ENCODE measurements around the gene MTHFSD.

Gene MTHFSD

GRCh38 chr16:86527366-86527765, 27.7 kb downstream of the MTHFSD start:
- no peak for DNase-seq (ENCODE audit: low read depth, low spot score)
- no peak for TF ChIP-seq CTCF (IDR thresholded peaks at IDR 0.05; ENCODE audit: insufficient read depth, low read length, missing control alignments)
- POLR2A ChIA-PET = no interaction called here
- no peak overlapping the region for H3K4me3 ChIP-seq (ENCODE audit: low read depth, low read length)
- CTCF ChIA-PET = interaction anchor here (0.9 to 16.8 kb wide), 5 partner anchors 10 to 708 kb away, joined by 3 to 685 read pairs (median 5); no protein-coding TSS in a partner anchor

GRCh38 chr16:86525696-86526095, 29.3 kb downstream of the MTHFSD start:
- no peak for TF ChIP-seq CTCF (IDR thresholded peaks at IDR 0.05; ENCODE audit: insufficient read depth, low read length, missing control alignments)
- DNase-seq (ENCODE audit: low read depth, low spot score) = no peak
- CTCF ChIA-PET = interaction anchor here (1.1 to 16.8 kb wide), 2 partner anchors 16 to 450 kb away, joined by 3 to 685 read pairs; no protein-coding TSS in a partner anchor
- H3K4me3 ChIP-seq (ENCODE audit: low read depth, low read length) = no peak overlapping the region
- POLR2A ChIA-PET = no interaction called here

DNA sequence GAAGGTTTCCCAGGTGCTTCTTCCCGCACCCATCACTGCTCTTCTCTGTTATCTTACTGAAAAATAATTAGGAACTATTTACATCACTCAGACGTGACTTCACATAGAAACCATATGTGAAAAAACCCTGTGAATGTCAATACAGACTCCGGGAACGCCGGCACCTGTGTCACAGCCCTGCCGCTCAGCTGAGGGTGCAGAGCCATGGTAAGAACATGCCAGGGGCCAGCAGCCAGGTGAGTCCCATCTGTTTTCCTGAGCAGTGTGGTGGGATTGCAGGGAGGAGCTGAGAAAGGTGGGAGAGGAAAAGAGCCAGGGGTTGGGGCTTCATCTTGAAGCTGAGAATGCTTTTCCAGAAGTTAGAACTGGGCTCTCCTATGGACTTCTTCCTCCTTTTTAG, 31.0 kb downstream of the MTHFSD start:
- CTCF ChIA-PET = interaction anchor here (2.1 to 16.8 kb wide), 2 partner anchors 449 to 480 kb away, joined by 7 to 685 read pairs; no protein-coding TSS in a partner anchor

DNA sequence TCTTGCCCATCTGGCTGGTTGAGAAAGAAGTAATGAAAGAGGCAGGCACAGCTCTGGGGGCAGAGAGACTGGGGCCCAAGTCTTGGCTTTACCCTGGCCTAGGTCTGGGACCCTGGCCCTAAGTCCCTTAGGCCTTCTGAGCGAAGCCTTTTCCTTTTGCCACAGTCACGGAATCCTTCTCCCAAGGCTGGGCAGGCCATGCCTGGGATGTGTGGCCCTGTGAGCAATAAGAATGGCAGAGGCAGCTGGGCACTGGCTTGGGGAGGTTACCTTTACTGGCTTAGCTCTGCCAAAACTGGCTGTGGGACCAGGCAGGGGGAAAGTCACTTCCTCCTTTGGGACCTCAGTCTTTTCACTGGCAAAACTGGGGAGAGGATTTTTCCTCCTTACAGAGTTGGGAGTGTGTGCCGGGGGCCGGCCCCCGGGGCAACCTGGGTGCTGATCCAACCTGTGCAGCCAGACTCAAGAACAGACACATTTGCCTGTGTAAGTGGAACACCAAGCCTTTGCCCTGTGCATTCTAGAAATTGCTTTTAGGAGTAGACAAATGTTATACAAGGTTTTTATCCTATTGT, 31.8 kb downstream of the MTHFSD start:
- no peak overlapping the region for H3K4me3 ChIP-seq (ENCODE audit: low read depth, low read length)
- no peak for TF ChIP-seq CTCF (IDR thresholded peaks at IDR 0.05; ENCODE audit: insufficient read depth, low read length, missing control alignments)
- DNase-seq (ENCODE audit: low read depth, low spot score) = no peak
- ChIA-PET CTCF (interaction anchor here (0.9 to 16.8 kb wide), 4 partner anchors 448 to 704 kb away, joined by 3 to 685 read pairs (median 5); no protein-coding TSS in a partner anchor), POLR2A (no interaction called here)

More for the DNA sequence above, 31.0 kb downstream of the MTHFSD start:
- H3K4me3 ChIP-seq (ENCODE audit: low read depth, low read length) = no peak overlapping the region
- POLR2A ChIA-PET = no interaction called here
- DNase-seq (ENCODE audit: low read depth, low spot score) = no peak
- TF ChIP-seq CTCF (IDR thresholded peaks at IDR 0.05; ENCODE audit: insufficient read depth, low read length, missing control alignments) = no peak

- no peak overlapping the region for H3K4me3 ChIP-seq (ENCODE audit: low read depth, low read length)
- no peak for TF ChIP-seq CTCF (IDR thresholded peaks at IDR 0.05; ENCODE audit: insufficient read depth, low read length, missing control alignments)
- ChIA-PET CTCF (interaction anchor here (0.9 to 16.8 kb wide), 4 partner anchors 447 to 704 kb away, joined by 3 to 685 read pairs (median 5); no protein-coding TSS in a partner anchor), POLR2A (no interaction called here)
- no peak for DNase-seq (ENCODE audit: low read depth, low spot score)
These were observed 32.4 kb downstream of the MTHFSD start for GRCh38 chr16:86522634-86523033.

GRCh38 chr16:86521236-86522197, 33.5 kb downstream of the MTHFSD start:
- TF ChIP-seq CTCF (IDR thresholded peaks at IDR 0.05; ENCODE audit: insufficient read depth, low read length, missing control alignments) = no peak
- POLR2A ChIA-PET = no interaction called here
- DNase-seq (ENCODE audit: low read depth, low spot score) = no peak
- CTCF ChIA-PET = interaction anchor here (1.0 to 16.8 kb wide), 17 partner anchors 10 to 705 kb away, joined by 3 to 685 read pairs (median 11); no protein-coding TSS in a partner anchor
- no peak overlapping the region for H3K4me3 ChIP-seq (ENCODE audit: low read depth, low read length)

Measured in AG04449 (cell line).